Activated T-helper 17 cell treated with anti-CD3 and anti-CD28 coated beads, Interleukin-2, amount 50 U/mL, for 72 hours (primary cell): ENCODE results near the gene IVL. TPM values are rescaled to one million over a fixed set of nuclear protein-coding genes. Genes with fewer than 3 reads are reported as not detected.
A peak's percentile ranks its signal among the peaks of the same experiment; 100 is the strongest.

ENCODE experiments used
- ATAC-seq: fragments of 150-1000 bp; cut with Tn5 transposase; replicated peaks from 2 replicates; pipeline ENCODE4 v1.10.0; 2021; ENCODE audit warnings: mild to moderate bottlenecking, moderate library complexity
- H3K27ac Mint-ChIP-seq: one replicate; pipeline ENCODE4 v1.8.0; 2022; ENCODE audit warnings: mixed read lengths
- H3K27me3 Mint-ChIP-seq: one replicate; pipeline ENCODE4 v1.8.0; 2022; ENCODE audit warnings: mixed read lengths
- H3K36me3 Mint-ChIP-seq: one replicate; pipeline ENCODE4 v1.8.0; 2022; ENCODE audit warnings: low read depth, mild to moderate bottlenecking, mixed read lengths
- H3K4me1 Mint-ChIP-seq: one replicate; pipeline ENCODE4 v1.8.0; 2022; ENCODE audit warnings: mixed read lengths
- H3K4me3 Mint-ChIP-seq: one replicate; pipeline ENCODE4 v1.8.0; 2022; ENCODE audit warnings: mild to moderate bottlenecking, mixed read lengths
- H3K9me3 Mint-ChIP-seq: one replicate; pipeline ENCODE4 v1.8.0; 2022; ENCODE audit warnings: mixed read lengths
- total RNA-seq, 2 donors: library from RNA; stranded (reverse); gene quantifications; one replicate each; pipeline ENCODE4 v1.2.3, GENCODE V29; 2022

IVL gene
- total RNA-seq = not detected

GRCh38 chr1:152907686-152908601 lies at the start of gene IVL:
Gene IVL (plus strand): TSS chr1:152908546. CDS start chr1:152909798, 1,252 bp downstream.
- Mint-ChIP-seq H3K27ac (no peak within 1 kb of the TSS), H3K4me3 (no peak within 1 kb of the TSS), H3K4me1 (no peaks in the 10 kb centered on the region), H3K9me3 (peaks cover 4% of the 10 kb centered on the region), H3K27me3 (peaks cover 54% of the 10 kb centered on the region), H3K36me3 (no peaks in the 10 kb centered on the region)
- ATAC-seq = peak; percentile 52

DNA sequence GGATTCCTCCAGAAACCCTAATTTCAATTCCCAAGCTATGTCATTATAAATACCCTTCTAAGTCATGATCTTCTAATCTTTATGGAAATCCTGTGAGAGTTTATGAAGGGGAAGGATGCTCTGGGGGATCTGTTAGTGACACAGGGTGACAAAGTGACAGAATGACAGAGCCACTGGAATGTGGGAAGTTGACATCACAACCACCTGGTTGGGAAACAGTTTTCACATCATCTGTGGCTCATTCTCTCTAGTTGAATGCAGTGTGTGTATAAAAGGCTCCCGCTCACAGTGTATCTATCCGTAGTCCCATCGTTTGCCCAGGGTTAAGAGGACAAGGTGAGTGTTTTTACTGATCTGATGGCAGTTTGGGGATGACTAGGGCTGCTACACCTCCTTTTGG lies 48.6 kb upstream of the IVL start, which contains the start of gene LCE7A:
LCE7A (plus strand) TSS at position 301 of the 400 bp plus-strand sequence. CDS start 702 bp downstream, outside the sequence.
- no peaks in the 10 kb centered on the region for H3K9me3 Mint-ChIP-seq
- peaks cover 14% of the 10 kb centered on the region for H3K27me3 Mint-ChIP-seq
- H3K4me3 Mint-ChIP-seq = no peak within 1 kb of the TSS
- H3K36me3 Mint-ChIP-seq = no peaks in the 10 kb centered on the region
- no peaks in the 10 kb centered on the region for H3K4me1 Mint-ChIP-seq
- no peak for ATAC-seq
- no peak within 1 kb of the TSS for H3K27ac Mint-ChIP-seq

- H3K36me3 Mint-ChIP-seq = no peaks in the 10 kb centered on the region
- H3K9me3 Mint-ChIP-seq = no peaks in the 10 kb centered on the region
- ATAC-seq = no peak
- no peak overlapping the region for H3K4me3 Mint-ChIP-seq
- peaks cover 14% of the 10 kb centered on the region for H3K27me3 Mint-ChIP-seq
- H3K4me1 Mint-ChIP-seq = no peaks in the 10 kb centered on the region
- H3K27ac Mint-ChIP-seq = no peak overlapping the region
Observed at GRCh38 chr1:152860129-152860528, 48.2 kb upstream of the IVL start.

DNA sequence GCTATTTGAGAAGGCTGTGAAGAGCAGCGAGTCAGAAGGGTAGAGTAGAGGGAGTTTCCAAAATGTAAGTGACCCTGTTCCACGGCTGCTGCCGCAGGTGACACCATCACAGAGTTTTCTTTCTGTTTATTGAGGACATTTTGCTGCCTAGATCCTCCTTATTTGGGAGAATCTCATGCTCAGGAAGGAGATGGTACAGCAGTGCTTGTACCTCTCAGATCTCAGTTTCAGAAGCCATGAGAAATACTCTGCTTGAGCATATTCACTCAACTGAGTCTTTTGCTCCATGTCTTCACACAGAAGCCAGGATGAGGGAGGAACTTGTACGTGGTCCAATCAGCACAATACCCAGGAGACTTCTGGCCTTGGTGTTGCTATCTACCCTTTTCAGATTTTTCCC lies 47.0 kb upstream of the IVL start:
- Mint-ChIP-seq H3K4me1 (no peaks in the 10 kb centered on the region), H3K4me3 (no peak overlapping the region), H3K27me3 (peaks cover 14% of the 10 kb centered on the region), H3K9me3 (no peaks in the 10 kb centered on the region), H3K36me3 (no peaks in the 10 kb centered on the region), H3K27ac (no peak overlapping the region)
- ATAC-seq = no peak

DNA sequence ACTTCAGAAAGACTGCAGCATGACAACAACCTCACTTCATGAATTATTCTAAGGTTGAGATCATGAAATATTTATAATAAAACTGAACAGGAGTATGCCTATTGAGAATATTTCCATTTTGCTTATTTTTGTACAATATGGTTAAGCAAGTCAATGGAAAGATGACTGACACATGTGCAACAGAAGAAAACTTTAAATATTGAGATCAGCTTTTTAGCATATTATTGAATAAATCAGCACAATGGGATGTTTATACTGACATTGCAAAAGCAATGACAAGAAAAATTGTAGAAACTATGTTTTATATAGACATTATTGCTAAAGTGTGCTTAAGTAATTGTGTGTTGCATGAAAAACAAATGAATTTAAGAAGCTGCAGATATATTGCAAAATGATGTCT lies 43.9 kb upstream of the IVL start:
- Mint-ChIP-seq H3K27me3 (no peaks in the 10 kb centered on the region), H3K9me3 (no peaks in the 10 kb centered on the region), H3K4me1 (no peaks in the 10 kb centered on the region), H3K4me3 (no peak overlapping the region), H3K36me3 (no peaks in the 10 kb centered on the region), H3K27ac (no peak overlapping the region)
- ATAC-seq = no peak

DNA sequence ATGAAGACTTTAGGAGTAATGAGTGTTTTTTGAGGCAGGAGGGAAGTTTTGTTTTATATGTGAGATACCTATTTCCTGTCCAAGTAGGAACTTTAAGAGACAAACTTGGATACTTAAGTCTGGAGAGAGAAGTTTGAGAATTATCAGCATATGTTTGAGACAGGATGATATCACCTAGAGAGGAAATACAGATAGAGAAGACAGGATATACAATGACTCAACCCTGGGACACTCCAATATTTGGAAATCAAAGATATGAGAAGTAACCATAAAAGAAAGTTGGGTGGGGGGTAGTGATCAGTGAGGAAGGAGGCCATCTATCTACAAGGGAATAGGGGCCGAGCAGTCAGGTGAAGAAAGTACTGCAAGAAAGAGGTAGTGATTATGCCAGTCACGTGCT lies 42.0 kb upstream of the IVL start:
- no peaks in the 10 kb centered on the region for H3K36me3 Mint-ChIP-seq
- no peaks in the 10 kb centered on the region for H3K4me1 Mint-ChIP-seq
- H3K27me3 Mint-ChIP-seq = peaks cover 3% of the 10 kb centered on the region
- no peaks in the 10 kb centered on the region for H3K9me3 Mint-ChIP-seq
- no peak overlapping the region for H3K27ac Mint-ChIP-seq
- ATAC-seq = no peak
- no peak overlapping the region for H3K4me3 Mint-ChIP-seq

DNA sequence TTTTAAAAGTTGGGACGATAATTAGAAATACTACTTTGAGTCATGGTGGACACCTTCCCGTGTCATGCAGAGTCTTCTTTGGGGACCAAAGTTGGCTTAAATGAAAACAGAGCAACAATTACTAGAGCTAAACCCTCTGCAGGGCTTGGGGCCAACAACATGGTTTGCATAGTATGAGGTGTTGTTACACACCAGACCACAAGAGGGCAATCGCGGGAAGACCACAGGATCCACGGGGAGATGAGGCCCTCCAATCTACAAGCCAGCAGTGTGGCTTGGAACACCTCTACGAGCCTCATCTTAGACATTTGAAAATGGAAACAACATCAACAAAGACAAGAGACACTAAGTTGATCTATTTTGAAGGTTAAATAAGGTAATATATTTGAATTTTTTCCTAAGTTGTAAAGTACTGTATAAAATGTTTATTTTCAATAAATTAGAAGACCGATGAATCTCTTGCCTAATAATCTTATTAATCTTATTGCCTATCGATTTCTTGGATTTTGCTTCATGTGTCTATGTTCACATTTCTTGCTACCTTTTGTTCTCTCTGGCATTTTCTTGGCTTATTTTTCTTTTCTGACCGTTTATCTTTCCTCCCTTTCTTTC lies 38.4 kb upstream of the IVL start:
- Mint-ChIP-seq H3K27ac (no peak overlapping the region), H3K4me1 (no peaks in the 10 kb centered on the region), H3K9me3 (no peaks in the 10 kb centered on the region), H3K36me3 (no peaks in the 10 kb centered on the region), H3K27me3 (peaks cover 5% of the 10 kb centered on the region), H3K4me3 (no peak overlapping the region)
- ATAC-seq = no peak

DNA sequence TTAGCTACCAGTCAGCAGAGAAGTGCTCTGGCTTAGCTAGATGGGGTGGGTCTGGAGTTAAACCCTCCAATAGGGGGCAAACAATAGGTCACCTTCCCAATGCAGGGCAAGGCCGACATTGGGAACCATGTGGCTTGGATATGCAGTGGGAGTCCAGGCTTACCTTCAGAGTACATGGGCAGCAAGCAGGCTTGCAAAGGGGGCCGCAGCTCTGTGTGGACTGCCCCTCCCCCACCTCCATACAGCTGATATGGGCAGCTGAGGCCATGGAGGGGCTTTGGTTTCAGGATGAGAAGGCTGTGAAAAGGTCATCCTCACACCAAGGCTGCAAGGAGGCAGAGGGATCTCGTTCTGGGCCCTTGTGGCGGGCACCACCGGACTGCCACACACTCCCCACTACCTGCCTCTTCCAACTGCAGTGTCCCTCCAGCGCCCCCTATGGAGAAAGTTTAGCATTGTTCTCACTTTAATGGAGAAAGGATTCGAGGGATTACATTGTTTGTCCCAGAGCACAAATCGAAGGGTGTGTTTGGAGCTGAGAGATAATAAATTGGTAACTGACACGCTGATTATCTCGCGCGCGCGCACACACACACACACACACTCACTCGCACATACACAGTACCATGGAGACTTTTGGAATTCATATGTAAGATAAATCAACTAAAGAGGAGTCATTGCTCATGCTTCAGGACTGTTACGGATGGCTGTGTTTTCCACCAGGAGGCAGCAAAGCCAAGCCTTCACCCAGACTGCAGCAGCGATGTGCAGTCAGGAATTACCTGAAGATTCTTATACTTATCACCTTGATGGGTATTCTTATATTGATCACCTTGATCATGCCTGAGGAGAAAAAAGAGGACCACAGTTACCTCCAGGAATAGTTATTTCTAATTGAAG lies 37.3 kb upstream of the IVL start:
- ATAC-seq = no peak
- no peaks in the 10 kb centered on the region for H3K4me1 Mint-ChIP-seq
- no peaks in the 10 kb centered on the region for H3K9me3 Mint-ChIP-seq
- H3K27ac Mint-ChIP-seq = no peak overlapping the region
- H3K27me3 Mint-ChIP-seq = peaks cover 10% of the 10 kb centered on the region
- no peaks in the 10 kb centered on the region for H3K36me3 Mint-ChIP-seq
- no peak overlapping the region for H3K4me3 Mint-ChIP-seq

- Mint-ChIP-seq H3K4me1 (no peaks in the 10 kb centered on the region), H3K36me3 (no peaks in the 10 kb centered on the region), H3K27me3 (peaks cover 10% of the 10 kb centered on the region), H3K9me3 (no peaks in the 10 kb centered on the region), H3K27ac (no peak overlapping the region), H3K4me3 (no peak overlapping the region)
- ATAC-seq = no peak
Observed at GRCh38 chr1:152871731-152872126, 36.6 kb upstream of the IVL start.

GRCh38 chr1:152873495-152873894 lies 34.9 kb upstream of the IVL start:
- Mint-ChIP-seq H3K9me3 (no peaks in the 10 kb centered on the region), H3K4me3 (no peak overlapping the region), H3K27ac (no peak overlapping the region), H3K4me1 (no peaks in the 10 kb centered on the region), H3K27me3 (peaks cover 15% of the 10 kb centered on the region), H3K36me3 (no peaks in the 10 kb centered on the region)
- ATAC-seq = no peak

GRCh38 chr1:152876827-152877226 lies 31.5 kb upstream of the IVL start:
- H3K27ac Mint-ChIP-seq = no peak overlapping the region
- no peak for ATAC-seq

DNA sequence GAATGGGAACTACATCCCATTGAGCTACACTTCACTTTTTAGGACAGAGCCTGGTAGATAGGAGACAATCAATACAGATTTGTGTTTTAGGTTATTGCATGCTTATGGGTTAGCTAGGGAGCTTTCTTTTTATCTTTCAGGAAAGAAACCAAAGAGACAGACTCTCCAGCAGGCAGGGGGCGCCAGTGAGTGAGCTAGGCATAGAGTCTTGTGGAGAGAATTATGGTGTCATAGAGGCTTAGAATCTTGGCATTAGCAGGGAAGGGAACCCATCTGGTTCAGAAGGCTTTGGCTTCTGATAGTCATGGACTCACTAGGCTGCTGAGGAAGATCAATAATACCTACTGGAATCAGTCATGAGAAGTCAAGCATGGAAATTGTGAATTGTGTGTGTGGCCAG lies 30.3 kb upstream of the IVL start, which contains the start of gene SMCP:
SMCP (plus strand) TSS at position 281 of the 400 bp plus-strand sequence. CDS start 6,101 bp downstream, outside the sequence.
- no peak within 1 kb of the TSS for H3K4me3 Mint-ChIP-seq
- no peaks in the 10 kb centered on the region for H3K36me3 Mint-ChIP-seq
- peaks cover 10% of the 10 kb centered on the region for H3K4me1 Mint-ChIP-seq
- peaks cover 9% of the 10 kb centered on the region for H3K27me3 Mint-ChIP-seq
- H3K27ac Mint-ChIP-seq = no peak within 1 kb of the TSS
- no peak for ATAC-seq
- H3K9me3 Mint-ChIP-seq = no peaks in the 10 kb centered on the region

More at GRCh38 chr1:152876827-152877226, 31.5 kb upstream of the IVL start:
- Mint-ChIP-seq H3K4me1 (peaks cover 10% of the 10 kb centered on the region), H3K36me3 (no peaks in the 10 kb centered on the region), H3K9me3 (no peaks in the 10 kb centered on the region), H3K27me3 (peaks cover 9% of the 10 kb centered on the region), H3K4me3 (no peak overlapping the region)

GRCh38 chr1:152879559-152880198 lies 28.7 kb upstream of the IVL start:
- Mint-ChIP-seq H3K27me3 (peaks cover 13% of the 10 kb centered on the region), H3K9me3 (no peaks in the 10 kb centered on the region), H3K4me3 (no peak overlapping the region), H3K4me1 (peaks cover 10% of the 10 kb centered on the region), H3K36me3 (no peaks in the 10 kb centered on the region), H3K27ac (no peak overlapping the region)
- no peak for ATAC-seq

DNA sequence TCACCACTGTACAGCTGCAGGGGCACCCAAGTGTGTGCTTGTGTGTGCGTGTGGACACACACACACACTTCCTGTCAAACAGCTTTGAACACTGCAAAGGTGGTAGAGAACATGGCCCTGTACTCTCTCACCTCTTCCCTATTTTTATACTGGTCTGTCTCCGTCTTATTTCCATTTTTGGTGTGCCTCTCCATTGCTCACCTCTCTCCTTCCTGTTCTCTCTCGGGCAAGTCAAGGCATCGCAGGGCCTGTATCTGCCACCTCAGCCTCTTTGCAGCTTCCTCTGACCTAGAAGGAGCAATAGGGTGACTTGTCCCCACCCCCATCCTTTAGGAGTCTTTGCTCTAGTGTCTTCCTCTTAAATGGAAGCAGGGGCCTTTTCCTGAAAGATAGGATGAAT lies 28.0 kb upstream of the IVL start:
- no peaks in the 10 kb centered on the region for H3K36me3 Mint-ChIP-seq
- peak overlapping the region; percentile 47 for H3K27ac Mint-ChIP-seq
- ATAC-seq = no peak
- H3K9me3 Mint-ChIP-seq = no peaks in the 10 kb centered on the region
- no peak overlapping the region for H3K4me3 Mint-ChIP-seq
- peaks cover 10% of the 10 kb centered on the region for H3K4me1 Mint-ChIP-seq
- peaks cover 13% of the 10 kb centered on the region for H3K27me3 Mint-ChIP-seq
